ENCODE data around the gene AP5S1. TPM values are rescaled to one million over a fixed set of nuclear protein-coding genes. Genes with fewer than 3 reads are reported as not detected.

The AP5S1 gene
- total and polyA plus RNA-seq, 2 of the 13 experiments (the other 11 are each of a cell fraction or from before 2014, with no cell fraction given) = 7.9 to 23.2 TPM

GRCh38 chr20:3795511-3796468 lies 24.6 kb upstream of the AP5S1 start, which contains the start of gene CDC25B (continued):
- no peak for TF ChIP-seq HNF1A (IDR thresholded peaks at IDR 0.05; ENCODE audit: low read depth)
- peak; percentile 78; the same call in 1 of the 2 replicates for TF ChIP-seq HNF1A (CRISPR knock-in tag; IDR thresholded peaks at IDR 0.05; ENCODE audit: borderline replicate concordance)
- no peak; the same call in 1 of the 2 replicates for TF ChIP-seq CCDC6 (CRISPR knock-in tag; IDR thresholded peaks at IDR 0.05)
- TF ChIP-seq HMGXB4 (CRISPR knock-in tag; IDR thresholded peaks at IDR 0.05; ENCODE audit: borderline replicate concordance in 1 of 2, low read depth in 1 of 2) = peak; percentile 59 to 71; a peak in 3 of 4 replicates
- no peak for TF ChIP-seq TEF (CRISPR knock-in tag; IDR thresholded peaks at IDR 0.05)
- TF ChIP-seq CBFB (CRISPR knock-in tag; IDR thresholded peaks at IDR 0.05) = no peak; the same call in 1 of the 2 replicates
- peak; percentile 84 for TF ChIP-seq ETV5 (CRISPR knock-in tag; IDR thresholded peaks at IDR 0.05; ENCODE audit: borderline replicate concordance)
- TF ChIP-seq ZHX1 (CRISPR knock-in tag; IDR thresholded peaks at IDR 0.05; ENCODE audit: low read depth) = peak; percentile 93
- TF ChIP-seq ZFP36L2 (CRISPR knock-in tag; IDR thresholded peaks at IDR 0.05) = no peak
- TF ChIP-seq RFXANK (CRISPR knock-in tag; IDR thresholded peaks at IDR 0.05) = no peak
- TF ChIP-seq ZNF720 (CRISPR knock-in tag; IDR thresholded peaks at IDR 0.05) = no peak
- peak; percentile 71; the same call in 1 of the 2 replicates for TF ChIP-seq ZFP36L1 (CRISPR knock-in tag; IDR thresholded peaks at IDR 0.05)
- peak; percentile 73 for TF ChIP-seq MAX (IDR thresholded peaks at IDR 0.05)
- TF ChIP-seq MXD1 (CRISPR knock-in tag; IDR thresholded peaks at IDR 0.05) = no peak
- TF ChIP-seq SIX4 (CRISPR knock-in tag; IDR thresholded peaks at IDR 0.05) = no peak

Measured in HepG2 (cell line).